ENCODE results near the gene ABHD10. TPM values are rescaled to one million over a fixed set of nuclear protein-coding genes. Genes with fewer than 3 reads are reported as not detected.
"Not testable (repeated sequence)": the region's sequence is repeated elsewhere in the genome, so short reads cannot be mapped to it uniquely, and the experiment has no call there.

Gene ABHD10
- polyA plus RNA-seq, 3 donors, result 9.2 to 12.9 (median 9.9) TPM

DNA sequence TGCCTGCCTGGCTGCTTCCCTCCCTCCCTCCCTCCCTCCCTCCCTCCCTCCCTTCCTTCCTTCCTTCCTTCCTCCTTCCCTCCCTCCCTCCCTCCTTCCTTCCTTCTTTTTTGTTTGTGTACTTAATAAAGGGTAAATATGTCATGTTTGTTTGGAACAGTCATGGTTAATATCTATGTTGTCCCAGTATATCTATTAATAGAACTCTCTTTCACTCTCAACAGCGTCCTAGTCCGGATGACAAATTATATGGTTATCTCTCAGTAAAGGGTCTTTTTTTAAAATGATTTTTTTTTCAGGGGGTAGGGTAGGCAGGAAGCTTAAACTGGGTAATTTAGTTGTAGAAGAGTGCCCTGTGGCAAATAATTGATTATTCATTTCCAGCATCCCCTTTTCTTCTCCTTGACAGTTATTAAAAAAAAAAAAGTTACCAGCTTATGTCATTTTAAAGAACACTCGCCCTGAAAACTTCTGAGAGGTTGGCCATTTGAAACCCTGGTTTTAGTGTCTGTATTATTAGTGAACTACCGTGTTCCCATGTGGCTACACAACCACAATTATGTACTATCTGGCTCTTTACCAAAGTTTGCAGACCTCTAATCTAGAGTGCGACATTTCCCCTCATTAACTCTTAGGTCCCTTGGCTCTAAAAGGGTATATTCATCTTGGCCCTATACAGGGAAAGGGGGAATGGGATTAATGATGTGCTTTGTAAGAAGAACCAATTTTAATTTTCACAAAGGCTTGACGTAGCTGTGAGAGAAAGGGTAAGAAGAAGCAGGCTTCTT lies 33.6 kb downstream of the ABHD10 start:
- H3K27ac ChIP-seq (ENCODE audit: low read depth, low read length), result no peak overlapping the region

DNA sequence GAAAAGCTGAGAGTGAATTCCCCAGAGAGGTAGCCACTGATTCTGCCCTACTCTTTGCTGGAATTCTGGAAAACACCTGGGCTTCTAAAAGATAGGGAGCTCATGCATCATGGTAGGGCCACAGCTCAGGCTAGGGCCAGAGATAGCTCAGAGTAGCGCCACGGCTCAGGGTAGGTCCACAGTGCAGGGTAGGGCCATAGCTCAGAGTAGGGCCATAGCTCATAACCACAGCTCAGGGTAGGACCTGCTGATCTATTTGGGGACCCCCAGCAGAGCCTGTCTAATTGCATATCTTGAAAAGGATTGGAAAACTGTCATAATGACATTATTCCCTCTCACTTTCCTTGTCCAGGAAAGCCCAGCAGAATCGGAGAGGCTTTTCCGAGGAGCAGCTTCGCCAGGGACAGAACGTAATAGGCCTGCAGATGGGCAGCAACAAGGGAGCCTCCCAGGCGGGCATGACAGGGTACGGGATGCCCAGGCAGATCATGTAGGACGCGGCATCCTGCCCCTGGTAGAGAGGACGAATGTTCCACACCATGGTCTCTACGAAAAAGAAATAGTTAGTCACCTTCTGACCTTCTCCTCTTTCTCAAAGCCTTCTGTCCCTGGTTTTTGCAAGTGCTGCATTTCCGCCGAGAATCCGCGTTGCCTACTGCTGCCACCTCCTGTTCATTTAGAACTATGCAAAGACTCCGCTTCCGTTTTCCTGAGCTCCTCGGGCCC lies 34.4 kb downstream of the ABHD10 start:
- WGBS, 3 donors, result 34 to 44% (median 40%) methylated on average over 19 of the region's 19 CpGs
- no peak overlapping the region for H3K27ac ChIP-seq (ENCODE audit: low read depth, low read length)

More for the DNA sequence above, 33.6 kb downstream of the ABHD10 start:
- WGBS, 3 donors, result 44 to 55% (median 54%) methylated on average over 6 of the region's 6 CpGs

DNA sequence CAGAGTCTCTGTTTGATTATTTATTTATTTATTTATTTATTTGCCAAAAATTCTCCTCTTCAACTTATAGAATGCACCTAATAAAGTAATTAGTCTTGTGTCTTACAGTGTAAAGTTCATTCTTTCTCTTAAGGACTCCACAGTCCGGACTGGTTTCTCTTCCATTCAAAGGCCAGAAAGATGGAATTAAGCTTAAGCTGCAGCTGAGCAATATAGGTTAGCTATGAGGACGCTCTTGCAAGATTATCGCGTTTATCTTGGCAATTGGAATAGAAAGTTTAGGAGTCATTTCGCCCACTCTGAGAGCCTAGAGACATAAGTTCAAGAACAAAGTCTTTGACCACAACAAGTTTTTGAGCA lies 34.9 kb downstream of the ABHD10 start:
- no peak overlapping the region for H3K27ac ChIP-seq (ENCODE audit: low read depth, low read length)

DNA sequence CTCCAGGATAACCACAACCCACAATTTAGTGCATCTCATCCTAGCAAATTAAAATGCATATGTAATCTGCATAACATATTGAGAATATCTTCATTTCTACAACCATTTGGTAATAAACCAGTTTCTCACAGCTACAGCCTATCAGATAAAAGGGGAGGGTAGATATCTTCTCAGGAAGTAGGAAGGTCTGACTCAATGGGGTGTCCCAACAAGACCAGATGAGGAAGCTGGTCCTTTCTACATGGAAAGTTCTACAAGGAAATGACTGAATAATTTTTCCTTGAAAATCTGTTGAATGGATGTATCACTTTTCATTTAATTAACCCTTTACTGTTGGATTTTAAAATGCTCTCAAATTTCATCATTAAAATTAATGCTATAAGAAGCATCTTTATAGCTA lies 38.3 kb downstream of the ABHD10 start:
- H3K27ac ChIP-seq (ENCODE audit: low read depth, low read length), result no peak overlapping the region

More for the DNA sequence above, 34.9 kb downstream of the ABHD10 start:
- 57 to 64% (median 57%) methylated on average over 5 of the region's 5 CpGs for WGBS, 3 donors

DNA sequence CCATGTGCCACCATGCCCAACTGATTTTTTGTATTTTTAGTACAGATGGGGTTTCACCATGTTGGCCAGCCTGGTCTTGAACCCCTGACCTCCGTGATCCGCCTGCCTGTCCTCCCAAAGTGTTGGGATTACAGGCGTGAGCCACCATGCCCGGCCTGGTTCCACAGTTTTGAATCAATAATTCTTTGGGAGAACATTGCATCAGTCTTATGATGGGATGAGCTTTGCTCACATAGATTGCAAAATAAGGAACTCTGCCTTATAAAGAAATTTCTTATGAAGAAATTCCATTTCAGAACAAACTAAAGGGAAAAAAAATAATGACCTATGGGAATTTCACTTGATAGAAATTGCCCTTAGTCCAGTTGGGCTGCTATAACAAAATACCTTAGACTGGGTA lies 39.9 kb downstream of the ABHD10 start:
- WGBS, 3 donors, result 87 to 97% (median 96%) methylated on average over 4 of the region's 4 CpGs
- no peak overlapping the region for H3K27ac ChIP-seq (ENCODE audit: low read depth, low read length)

DNA sequence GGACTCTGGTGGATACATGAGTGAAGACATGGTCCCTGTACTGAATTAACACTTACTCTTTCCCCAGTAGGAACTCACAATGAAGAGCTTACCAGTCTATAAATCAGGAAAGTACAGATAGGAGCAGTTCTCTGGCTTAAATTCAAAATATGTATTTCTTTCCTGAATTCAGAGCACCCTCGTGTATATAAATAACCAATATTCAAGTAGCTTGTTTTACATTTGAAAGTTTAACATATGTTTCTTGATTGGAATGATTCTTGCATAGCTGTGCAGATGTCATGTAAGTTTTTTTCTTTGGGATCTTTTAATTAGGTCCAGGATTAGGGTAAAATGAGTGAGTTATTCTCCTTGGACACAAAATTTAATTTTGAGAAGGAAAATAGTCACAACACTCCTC lies 40.9 kb downstream of the ABHD10 start:
- WGBS, 3 donors, result 72 to 80% (median 77%) methylated on average over 1 of the region's 1 CpG
- no peak overlapping the region for H3K27ac ChIP-seq (ENCODE audit: low read depth, low read length)

DNA sequence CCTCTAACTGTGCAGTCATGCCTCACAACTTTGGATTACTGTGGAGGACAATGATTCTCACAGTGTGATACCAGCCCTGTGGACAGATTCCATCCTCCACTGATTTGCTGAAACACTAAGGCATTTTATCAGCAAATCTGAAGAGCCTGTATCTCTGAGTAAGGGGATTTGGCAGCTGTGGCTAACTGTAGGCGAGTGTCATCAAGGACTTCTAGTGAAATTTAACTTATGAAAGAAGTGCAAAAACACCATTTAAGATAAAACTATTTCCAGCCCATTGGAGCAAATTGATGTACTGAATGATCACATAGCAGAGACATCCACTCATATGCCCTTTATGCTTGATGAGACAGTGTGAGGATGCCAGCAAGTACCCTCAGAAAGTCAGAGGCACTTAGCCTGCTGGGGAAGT lies 41.9 kb downstream of the ABHD10 start:
- H3K27ac ChIP-seq (ENCODE audit: low read depth, low read length), result no peak overlapping the region
- WGBS, 3 donors, result 78 to 89% (median 79%) methylated on average over 1 of the region's 1 CpG

DNA sequence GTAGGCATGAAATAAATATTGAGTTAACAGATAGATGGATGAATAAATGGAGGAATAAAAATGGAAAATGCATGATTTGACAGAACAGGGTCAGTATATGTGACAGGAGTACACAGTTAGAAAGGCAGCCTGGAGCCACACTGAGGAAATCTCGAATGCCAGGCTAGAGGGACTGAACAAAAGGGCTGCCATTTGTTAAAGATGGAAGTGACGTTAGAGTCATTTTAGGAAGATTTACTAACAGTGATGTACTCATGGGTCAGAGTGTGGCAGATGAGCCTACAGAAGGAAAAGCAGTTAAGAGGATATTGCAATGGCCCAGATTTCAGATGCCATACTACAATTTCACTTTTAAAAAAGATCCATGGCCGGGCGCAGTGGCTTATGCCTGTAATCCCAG lies 48.3 kb downstream of the ABHD10 start:
- no peak overlapping the region for H3K27ac ChIP-seq (ENCODE audit: low read depth, low read length)
- WGBS, 3 donors, result 91 to 93% (median 91%) methylated on average over 4 of the region's 4 CpGs

DNA sequence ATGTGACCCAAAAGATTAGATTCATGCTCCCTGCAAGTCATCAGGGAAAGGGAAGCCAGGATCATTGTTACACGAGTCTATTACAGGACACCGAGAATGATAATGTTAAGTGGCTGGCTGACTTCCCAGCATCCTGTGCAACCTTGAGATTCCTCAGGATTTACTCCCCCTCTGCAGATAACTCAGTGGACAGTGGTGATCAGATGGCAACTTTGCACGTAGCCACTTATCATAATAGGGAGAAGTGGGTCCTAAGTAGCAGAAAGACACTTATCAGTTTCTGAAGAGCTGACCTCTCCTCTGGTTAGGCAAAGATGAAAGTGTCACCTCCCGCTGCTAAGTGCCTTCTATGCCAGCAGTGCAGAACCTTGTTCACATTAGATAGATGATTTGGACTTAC lies 49.0 kb downstream of the ABHD10 start:
- H3K27ac ChIP-seq (ENCODE audit: low read depth, low read length), result no peak overlapping the region
- whole genome bisulfite sequencing, 3 donors, result 58 to 66% (median 66%) methylated on average over 4 of the region's 4 CpGs

DNA sequence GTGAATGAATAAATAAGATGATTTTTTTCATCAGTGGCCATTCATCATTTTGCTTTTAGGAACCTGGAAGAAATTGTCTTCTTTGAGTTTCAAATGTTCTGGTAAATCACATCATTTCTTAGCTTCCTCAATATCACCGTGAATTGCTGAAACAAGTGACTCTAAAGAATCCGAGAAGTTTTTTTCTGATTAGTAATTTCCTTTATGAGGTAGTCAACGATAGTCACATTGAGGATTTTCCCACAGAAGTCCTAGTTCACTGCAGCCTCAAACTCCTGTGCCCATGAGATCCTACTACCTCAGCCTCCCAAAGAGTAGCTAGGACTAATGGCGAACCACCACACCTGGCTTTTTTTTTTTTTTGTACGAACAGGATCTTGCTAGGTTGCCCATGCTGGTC lies 52.1 kb downstream of the ABHD10 start:
- WGBS, 3 donors, result 86 to 96% (median 86%) methylated on average over 5 of the region's 5 CpGs
- H3K27ac ChIP-seq (ENCODE audit: low read depth, low read length), result no peak overlapping the region

DNA sequence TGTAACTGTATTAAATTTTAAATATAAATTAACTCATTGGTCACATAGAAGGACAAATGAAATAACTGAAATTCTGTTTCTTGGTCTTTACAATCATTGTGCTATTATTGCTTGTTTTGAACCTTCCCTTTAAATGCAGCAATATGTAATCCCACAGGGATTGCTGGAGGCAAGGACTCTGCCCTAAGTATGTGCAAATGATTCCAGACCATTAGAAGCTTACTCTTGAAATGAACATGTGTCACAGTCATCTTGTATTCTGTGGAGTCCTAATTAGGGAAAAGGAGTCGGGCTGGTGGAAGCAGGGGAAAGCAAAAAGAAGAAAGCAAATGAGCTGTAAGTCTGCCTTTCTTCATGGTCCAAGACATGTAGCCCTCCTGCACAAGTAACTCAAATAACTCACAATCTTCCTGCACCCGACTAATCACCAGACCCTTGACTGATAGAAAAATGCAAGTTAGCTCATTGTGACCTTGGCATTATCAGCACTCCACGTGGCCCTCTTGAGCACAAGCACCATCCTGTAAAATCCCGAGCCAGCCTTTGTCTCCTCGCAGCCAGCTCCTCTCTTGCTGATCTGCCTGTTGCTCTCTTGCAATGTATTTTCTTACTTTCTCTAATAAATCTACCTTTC lies 53.4 kb downstream of the ABHD10 start:
- WGBS, 3 donors, result 38 to 71% (median 70%) methylated on average over 5 of the region's 5 CpGs
- H3K27ac ChIP-seq (ENCODE audit: low read depth, low read length), result no peak overlapping the region

DNA sequence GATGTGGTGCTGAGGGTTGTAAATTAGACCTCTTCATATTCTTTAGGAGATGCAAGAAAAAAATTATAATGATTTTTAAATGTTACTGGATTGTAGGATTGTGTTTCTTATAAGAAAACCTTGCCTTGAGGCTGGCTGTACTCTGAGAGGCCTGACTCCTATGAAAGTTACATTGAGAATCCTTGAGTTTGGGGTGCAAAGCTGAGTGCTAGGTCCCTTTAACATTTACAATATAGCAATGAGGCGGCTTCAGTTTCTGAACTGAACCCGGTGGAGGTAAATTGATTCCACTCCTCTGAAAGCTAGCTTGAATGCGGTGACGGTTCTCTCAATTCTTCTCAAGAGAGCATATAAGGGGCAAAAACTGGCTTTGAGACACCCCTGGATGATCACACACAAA lies 55.6 kb downstream of the ABHD10 start, which contains the start of gene TMPRSS7:
TSS of gene TMPRSS7 (plus strand) at position 301 of the 400 bp plus-strand sequence. CDS start 110 bp downstream, outside the sequence.
- 94 to 99% (median 95%) methylated on average over 4 of the region's 4 CpGs for WGBS, 3 donors
- H3K27ac ChIP-seq (ENCODE audit: low read depth, low read length), result no peak within 1 kb of the TSS

DNA sequence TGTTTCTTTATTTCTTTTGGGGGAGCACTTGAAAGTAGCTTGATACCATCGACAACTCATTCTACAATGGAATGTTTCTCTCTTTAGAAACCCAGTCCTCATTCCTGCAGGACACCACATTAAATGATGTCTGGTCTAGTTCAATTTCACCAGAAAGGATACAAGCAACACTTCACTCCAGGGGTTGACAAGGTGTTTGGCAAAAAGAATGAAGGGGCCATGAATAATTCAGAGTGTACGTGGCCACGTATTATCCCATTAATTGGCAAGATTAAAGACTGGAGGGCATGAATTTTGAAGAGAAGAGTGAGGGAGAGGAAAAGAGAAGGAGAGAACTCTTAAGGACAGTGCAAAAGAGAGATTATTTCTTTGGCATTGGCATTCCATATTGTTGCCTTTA lies 56.4 kb downstream of the ABHD10 start:
- no peak overlapping the region for H3K27ac ChIP-seq (ENCODE audit: low read depth, low read length)
- 76 to 79% (median 78%) methylated on average over 3 of the region's 3 CpGs for WGBS, 3 donors

DNA sequence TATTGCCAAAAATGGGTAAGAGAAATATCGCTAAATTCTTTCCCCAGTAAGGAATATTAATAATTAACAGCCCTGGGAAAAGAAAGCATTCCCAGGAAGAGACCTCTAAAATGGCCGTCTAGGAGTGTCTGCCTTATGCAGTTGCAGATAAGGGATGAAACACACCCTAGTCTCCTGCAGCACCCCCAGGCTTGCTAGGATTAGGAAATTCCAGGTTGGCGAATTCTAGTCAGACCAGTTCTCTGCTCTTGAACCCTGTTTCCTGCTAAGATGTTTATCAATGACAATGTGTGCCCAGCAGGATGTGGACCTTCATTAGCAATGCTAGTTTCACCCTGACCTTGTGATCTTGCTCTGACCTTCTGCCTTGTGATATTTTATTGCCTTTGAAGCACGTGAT lies 58.4 kb downstream of the ABHD10 start:
- WGBS, 3 donors, result 63 to 79% (median 67%) methylated on average over 4 of the region's 4 CpGs
- H3K27ac ChIP-seq (ENCODE audit: low read depth, low read length), result not testable (repeated sequence)

DNA sequence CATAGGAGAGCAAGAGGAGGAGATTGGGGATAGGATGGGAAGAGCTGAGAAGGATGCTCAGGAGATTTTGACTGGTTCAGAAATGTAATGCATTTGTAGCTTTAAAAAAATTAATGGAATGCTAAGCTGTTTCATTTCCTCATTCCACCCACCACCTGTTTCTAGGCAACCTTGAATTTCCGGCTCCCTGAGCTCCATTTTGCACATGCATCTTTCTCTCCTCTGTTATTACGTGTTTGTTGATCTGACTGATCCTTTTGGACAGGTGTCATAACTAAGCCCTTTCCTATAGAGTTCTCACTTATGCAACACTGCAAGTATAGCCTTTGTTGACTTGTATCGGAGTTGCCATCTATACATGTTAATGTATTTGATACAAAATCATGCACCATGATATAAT lies 60.0 kb downstream of the ABHD10 start:
- no peak overlapping the region for H3K27ac ChIP-seq (ENCODE audit: low read depth, low read length)
- WGBS, 3 donors, result 65 to 77% (median 66%) methylated on average over 3 of the region's 3 CpGs

DNA sequence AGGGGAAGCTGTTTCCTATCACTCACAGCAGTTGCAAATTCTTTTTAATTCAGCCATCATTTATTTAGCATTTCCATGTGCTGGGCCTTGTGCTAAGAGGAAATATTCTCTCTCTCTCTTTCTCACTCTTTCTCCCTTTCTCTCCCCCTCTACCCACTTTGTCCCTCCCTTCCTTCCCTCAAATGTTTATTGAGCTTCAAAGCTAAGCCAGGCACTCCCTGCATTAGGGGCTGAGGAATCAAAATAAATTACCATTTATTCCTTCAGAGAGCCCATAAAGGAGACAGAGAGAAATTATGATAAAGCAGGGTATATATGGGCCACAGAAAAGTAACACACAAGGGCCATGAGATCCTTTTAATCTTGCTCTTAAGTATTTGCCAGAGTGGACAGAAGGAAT lies 62.5 kb downstream of the ABHD10 start:
- no peak overlapping the region for H3K27ac ChIP-seq (ENCODE audit: low read depth, low read length)

DNA sequence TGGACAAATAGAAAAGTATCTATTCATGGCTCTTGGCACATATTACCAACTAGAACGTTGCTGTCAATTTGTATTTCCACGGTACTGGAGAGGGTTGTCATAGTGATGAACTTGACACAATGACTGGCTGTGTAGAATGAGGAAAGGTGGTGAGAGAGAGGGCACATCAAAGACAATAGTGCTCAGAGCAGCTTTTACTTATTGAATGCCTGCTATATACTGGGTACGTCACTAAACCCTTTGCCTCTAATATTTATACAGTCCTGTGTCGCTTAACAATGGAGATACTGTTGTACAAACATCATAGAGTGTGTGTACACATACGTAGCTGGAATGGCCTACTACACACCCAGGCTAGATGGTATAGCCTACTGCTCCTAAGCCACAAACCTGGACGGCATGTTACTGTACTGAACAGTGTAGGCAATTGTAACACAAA lies 64.0 kb downstream of the ABHD10 start:
- H3K27ac ChIP-seq (ENCODE audit: low read depth, low read length), result no peak overlapping the region
- WGBS, 3 donors, result 58 to 85% (median 69%) methylated on average over 6 of the region's 6 CpGs
